Measurements from ENCODE around the gene OR4P4. TPM values are rescaled to one million over a fixed set of nuclear protein-coding genes. Genes with fewer than 3 reads are reported as not detected.

OR4P4 gene
- total RNA-seq = not detected in 2 replicates

DNA sequence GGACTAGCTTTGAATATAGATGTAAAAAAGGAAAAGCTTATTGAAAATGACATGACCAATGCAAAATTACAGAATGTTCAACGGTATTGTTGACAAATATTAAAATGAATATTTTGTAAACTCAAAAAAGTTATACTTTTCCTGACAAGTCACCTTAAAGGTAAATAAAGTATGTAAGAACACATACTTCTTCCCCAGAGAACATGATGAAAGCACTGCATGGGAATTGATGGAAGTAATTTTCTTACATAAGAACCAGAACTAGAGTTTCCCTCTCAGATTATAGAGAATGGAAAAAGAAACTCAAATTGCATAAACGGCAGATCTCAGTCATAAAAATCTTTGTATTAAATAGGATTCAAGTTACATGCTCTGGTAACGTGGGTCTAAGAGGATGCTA lies at the start of gene OR4P4:
Gene OR4P4 (plus strand): TSS at position 301 of the 400 bp plus-strand sequence.
- DNase-seq (ENCODE audit: extremely low read depth, low read depth, low spot score) = no peak

- no peak for DNase-seq (ENCODE audit: extremely low read depth, low read depth, low spot score)
These were observed 27.4 kb upstream of the OR4P4 start, which contains the start of gene OR4C11 for GRCh38 chr11:55607545-55607944. TSS of gene OR4C11 (minus strand) at chr11:55607645. CDS start at chr11:55604373, 3,272 bp downstream.

DNA sequence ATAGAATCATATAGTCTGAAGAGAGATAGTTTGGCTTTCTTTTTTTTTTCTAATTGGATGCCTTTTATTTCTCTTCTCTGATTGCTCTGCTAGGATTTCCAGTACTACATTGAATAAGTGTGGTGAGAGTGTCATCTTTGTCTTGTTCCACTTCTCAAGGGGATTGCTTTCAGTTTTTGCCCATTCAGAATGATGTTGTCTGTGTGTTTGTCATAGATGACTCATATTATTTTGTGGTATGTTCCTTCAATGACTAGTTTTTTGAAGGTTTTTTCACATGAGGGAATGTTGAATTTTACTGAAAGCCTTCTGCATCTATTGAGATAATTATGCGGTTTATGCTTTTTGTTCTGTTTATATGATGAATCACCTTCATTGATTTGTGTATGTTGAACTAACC lies 10.4 kb upstream of the OR4P4 start:
- no peak for DNase-seq (ENCODE audit: extremely low read depth, low read depth, low spot score)

- DNase-seq (ENCODE audit: extremely low read depth, low read depth, low spot score) = no peak
These were observed 13.1 kb downstream of the OR4P4 start, which contains the start of gene OR4S2 for GRCh38 chr11:55648027-55648426. TSS of gene OR4S2 (plus strand) at chr11:55648327. CDS start at chr11:55650904, 2,577 bp downstream.

DNA sequence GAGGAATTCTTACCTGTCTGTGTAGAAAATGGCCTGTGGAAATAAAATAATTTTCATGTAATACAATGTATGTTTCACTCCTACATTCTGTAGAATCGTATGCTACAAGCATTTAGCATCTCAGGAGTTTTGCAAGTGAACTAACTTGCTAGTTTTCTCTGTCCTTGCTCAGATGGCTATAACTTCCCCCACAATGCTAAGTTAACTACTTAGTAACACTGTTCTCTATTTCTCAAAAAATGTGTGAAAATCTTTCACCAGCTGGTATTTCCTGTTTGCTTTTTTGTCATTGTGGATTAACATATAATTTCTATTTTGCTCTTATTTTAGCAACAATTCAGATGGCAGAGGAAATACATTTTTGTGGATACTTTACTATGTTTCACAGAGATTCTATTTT lies 17.6 kb downstream of the OR4P4 start:
- no peak for DNase-seq (ENCODE audit: extremely low read depth, low read depth, low spot score)

DNA sequence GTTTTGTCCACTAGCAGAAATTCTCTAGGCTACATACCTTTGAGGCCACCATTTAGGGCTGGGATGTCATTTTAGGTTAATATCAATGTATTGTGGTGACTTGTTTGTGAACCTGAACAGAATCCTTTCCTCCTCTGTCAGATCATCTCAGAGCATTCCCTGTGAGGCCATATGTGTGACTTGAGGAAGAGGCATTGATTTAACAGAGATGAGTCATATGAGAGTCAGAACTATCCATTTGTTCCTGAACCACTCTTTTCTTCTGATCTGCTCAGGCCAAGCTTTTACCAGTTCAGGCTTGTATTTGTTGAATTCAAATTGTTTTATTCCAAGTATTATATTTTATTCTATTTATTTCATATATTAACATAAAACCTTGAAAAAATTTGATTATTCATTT lies 20.2 kb downstream of the OR4P4 start:
- DNase-seq (ENCODE audit: extremely low read depth, low read depth, low spot score) = no peak

- DNase-seq (ENCODE audit: extremely low read depth, low read depth, low spot score) = no peak
These were observed 23.2 kb downstream of the OR4P4 start for GRCh38 chr11:55658031-55658573.

DNA sequence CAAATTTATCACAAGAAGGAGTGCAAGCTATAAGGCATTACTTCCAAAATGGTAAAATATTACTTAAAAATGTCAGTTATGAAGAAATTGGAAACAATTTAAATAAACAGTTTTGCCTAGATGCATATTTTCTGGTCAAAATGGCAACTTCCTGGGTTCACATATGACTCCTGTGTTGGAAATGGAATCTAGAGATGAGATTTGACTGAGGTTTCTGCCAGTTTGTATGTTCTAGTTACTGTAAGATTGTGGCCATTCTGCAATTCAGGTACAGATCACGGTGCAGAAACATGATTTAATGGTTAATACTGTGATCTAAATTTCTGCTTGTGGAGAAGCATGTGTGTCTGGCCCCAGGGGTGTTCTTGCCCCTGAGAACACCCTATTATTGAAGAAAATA lies 23.7 kb downstream of the OR4P4 start:
- no peak for DNase-seq (ENCODE audit: extremely low read depth, low read depth, low spot score)

- DNase-seq (ENCODE audit: extremely low read depth, low read depth, low spot score) = no peak
These were observed 27.0 kb downstream of the OR4P4 start, which contains the start of gene OR4C6 for GRCh38 chr11:55661901-55662300. TSS of gene OR4C6 (plus strand) at chr11:55662201. CDS start at chr11:55665167, 2,966 bp downstream.

DNA sequence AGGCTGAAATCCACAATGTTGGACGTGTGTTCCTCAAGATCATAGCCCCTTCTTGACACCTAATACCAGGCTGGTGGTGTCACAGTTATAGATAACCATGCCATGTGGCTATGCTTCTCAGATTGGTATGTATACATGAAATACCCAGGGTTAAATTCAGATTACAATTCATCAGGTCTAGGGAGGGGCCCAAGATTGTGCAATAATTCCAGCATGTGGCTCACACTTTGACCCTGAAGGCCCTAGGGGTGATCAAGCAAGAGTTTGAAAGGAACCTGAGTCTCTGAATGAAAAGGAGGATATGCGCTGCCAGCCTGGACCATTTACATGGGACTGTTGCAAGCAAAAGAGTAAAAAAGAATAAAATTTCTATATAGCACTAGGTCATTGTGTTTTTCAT lies 34.5 kb downstream of the OR4P4 start:
- DNase-seq (ENCODE audit: extremely low read depth, low read depth, low spot score) = no peak

DNA sequence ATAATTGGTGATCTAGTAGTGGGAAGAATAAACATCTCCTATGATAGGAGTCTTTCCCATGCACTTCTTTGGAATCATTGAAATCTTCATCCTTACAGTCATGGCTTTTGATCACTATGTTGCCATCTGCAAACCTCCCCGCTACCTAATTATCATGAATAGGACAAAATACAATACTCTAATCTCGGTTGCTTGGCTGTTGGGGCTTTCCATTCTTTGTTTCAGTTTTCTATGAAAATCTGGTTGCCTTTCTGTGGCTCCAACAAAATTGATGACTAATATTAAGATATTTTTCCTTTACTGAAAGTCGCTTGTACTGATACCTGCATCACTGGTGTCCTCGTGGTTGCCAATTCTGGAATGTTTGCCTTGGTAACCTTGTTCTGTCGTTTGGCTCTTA lies 38.9 kb downstream of the OR4P4 start:
- no peak for DNase-seq (ENCODE audit: extremely low read depth, low read depth, low spot score)

Other genes starting within 250 kb of the OR4P4 start
- not detected in 2 replicates for gene OR4C15, start 80.6 kb upstream of the OR4P4 start, total RNA-seq
- not detected in 2 replicates for gene OR4C16, start 63.0 kb upstream of the OR4P4 start, total RNA-seq
- gene OR4C11, start 27.5 kb upstream of the OR4P4 start, total RNA-seq = not detected in 2 replicates
- gene OR4S2, start 13.2 kb downstream of the OR4P4 start, total RNA-seq = not detected in 2 replicates
- not detected in 2 replicates for gene OR4C6, start 27.1 kb downstream of the OR4P4 start, total RNA-seq
- gene OR5D13, start 138.3 kb downstream of the OR4P4 start, total RNA-seq = not detected in 2 replicates
- not detected in 2 replicates for gene OR5D14, start 160.4 kb downstream of the OR4P4 start, total RNA-seq
- not detected in 2 replicates for gene OR5L1, start 176.3 kb downstream of the OR4P4 start, total RNA-seq
- gene OR5D18, start 184.5 kb downstream of the OR4P4 start, total RNA-seq = not detected in 2 replicates
- not detected in 2 replicates for gene OR5L2, start 192.1 kb downstream of the OR4P4 start, total RNA-seq
- gene OR5D16, start 203.6 kb downstream of the OR4P4 start, total RNA-seq = not detected in 2 replicates
- gene TRIM51, start 248.2 kb downstream of the OR4P4 start, total RNA-seq = not detected in 2 replicates